HepG2 (cell line): ENCODE measurements around the gene PRCD. TPM values are rescaled to one million over a fixed set of nuclear protein-coding genes. Genes with fewer than 3 reads are reported as not detected.

Source experiments
- AGO2 ChIP-seq: fragments of 200-400 bp; formaldehyde crosslinking; optimal IDR thresholded peaks from 2 replicates; pipeline ENCODE3; 2017; ENCODE audit warnings: mild to moderate bottlenecking, low read depth, low read length, moderate library complexity
- CEBPB ChIP-seq: IDR thresholded peaks from 2 replicates; pipeline ENCODE4 v1.6.1; 2011; ENCODE audit warnings: low read depth, low read length, improper control_type of control experiment, borderline replicate concordance
- FOXO4 ChIP-seq: sonication (generic); formaldehyde crosslinking; conservative IDR thresholded peaks from 2 replicates; pipeline ENCODE4 v1.8.1; 2023; ENCODE audit warnings: missing genetic modification reagents
- GPBP1L1 ChIP-seq: sonication (generic); formaldehyde crosslinking; IDR thresholded peaks from 2 replicates; pipeline ENCODE4 v1.5.0; 2020; ENCODE audit warnings: mild to moderate bottlenecking, missing genetic modification reagents
- KDM4B ChIP-seq: sonication (generic); formaldehyde crosslinking; IDR thresholded peaks from 2 replicates; pipeline ENCODE4 v1.4.0; 2020; ENCODE audit warnings: missing genetic modification reagents
- KLF16 ChIP-seq, 2 experiments: sonication (generic) in 1 of 2; formaldehyde crosslinking in 1 of 2; IDR thresholded peaks; 2 replicates each; pipeline versions ENCODE4 v1.6.1 to v1.8.0; 2016 to 2023; ENCODE audit warnings: missing genetic modification reagents in 2 of 2, missing compliant biosample characterization in 1 of 2
- KLF9 ChIP-seq: IDR thresholded peaks from 2 replicates; pipeline ENCODE4 v1.6.1; 2016; ENCODE audit warnings: low read depth
- MYNN ChIP-seq: sonication (generic); formaldehyde crosslinking; IDR thresholded peaks from 2 replicates; pipeline ENCODE4 v1.4.0; 2020; ENCODE audit warnings: mild to moderate bottlenecking, low read depth, missing genetic modification reagents
- PCBP1 ChIP-seq: fragments of 200-400 bp; formaldehyde crosslinking; IDR thresholded peaks from 2 replicates; pipeline ENCODE4 v1.6.1; 2017; ENCODE audit warnings: mild to moderate bottlenecking, low read depth, low read length, borderline replicate concordance
- SNAPC2 ChIP-seq: sonication (generic); formaldehyde crosslinking; IDR thresholded peaks from 2 replicates; pipeline ENCODE4 v1.8.1; 2022; ENCODE audit warnings: mild to moderate bottlenecking, missing genetic modification reagents
- SP1 ChIP-seq, 2 experiments: fragments of 450-650 bp in 1 of 2; sonication (generic) in 1 of 2; formaldehyde crosslinking in 1 of 2; IDR thresholded peaks; 2 replicates each; pipeline versions ENCODE4 v1.4.0 to v1.6.1; 2016 to 2020; ENCODE audit warnings: missing genetic modification reagents in 1 of 2
- TCF7 ChIP-seq: sonication (generic); IDR thresholded peaks from 2 replicates; pipeline ENCODE4 v1.6.1; 2016; ENCODE audit warnings: antibody characterized with exemption, low read depth
- ZNF121 ChIP-seq: sonication (generic); formaldehyde crosslinking; IDR thresholded peaks from 2 replicates; pipeline ENCODE4 v1.5.0; 2020; ENCODE audit warnings: mild to moderate bottlenecking, missing genetic modification reagents
- ZNF3 ChIP-seq: IDR thresholded peaks from 2 replicates; pipeline ENCODE4 v1.7.0; 2017; ENCODE audit warnings: inconsistent platforms
- ZNF543 ChIP-seq: sonication (generic); formaldehyde crosslinking; IDR thresholded peaks from 2 replicates; pipeline ENCODE4 v1.4.0; 2020; ENCODE audit warnings: mild to moderate bottlenecking, missing genetic modification reagents
- ZNF569 ChIP-seq: sonication (generic); formaldehyde crosslinking; IDR thresholded peaks from 2 replicates; pipeline ENCODE4 v1.5.0; 2020; ENCODE audit warnings: mild to moderate bottlenecking, missing genetic modification reagents, moderate library complexity, borderline replicate concordance
- ZNF672 ChIP-seq: sonication (generic); formaldehyde crosslinking; IDR thresholded peaks from 2 replicates; pipeline ENCODE4 v1.8.1; 2022; ENCODE audit warnings: missing genetic modification reagents
- ZNF687 ChIP-seq: sonication (generic); formaldehyde crosslinking; IDR thresholded peaks from 2 replicates; pipeline ENCODE4 v1.5.1; 2020; ENCODE audit warnings: mild to moderate bottlenecking, missing genetic modification reagents, moderate library complexity
- ZSCAN25 ChIP-seq: sonication (generic); formaldehyde crosslinking; IDR thresholded peaks from 2 replicates; pipeline ENCODE4 v1.8.0; 2022; ENCODE audit warnings: mild to moderate bottlenecking, missing genetic modification reagents
- polyA plus RNA-seq, 8 experiments: library from polyadenylated mRNA; depleted of rRNA in 3 of 8; stranded (reverse) in 7 of 8; unstranded in 1 of 8; fragments of >200 nt; fragmentation: Illumina TruSeq in 4 of 8; extraction: Trizol in 4 of 8; gene quantifications; 2 replicates each; pipeline versions ENCODE4 v1.2.1 to v1.2.3, GENCODE V29; 2011 to 2016; ENCODE audit warnings: low read depth in 4 of 8, missing spikeins in 1 of 8, mixed read lengths in 1 of 8; ENCODE audit not compliant: insufficient read depth in 1 of 8
- total RNA-seq, 5 experiments: library from RNA; depleted of rRNA; stranded (reverse); fragments of >200 nt; fragmentation: Illumina TruSeq; extraction: Trizol; gene quantifications; 2 replicates each; pipeline ENCODE4 v1.2.3, GENCODE V29; 2016; ENCODE audit warnings: low read depth in 1 of 5

The PRCD gene
- total and polyA plus RNA-seq, 2 of the 13 experiments (the other 11 are each of a cell fraction or from before 2014, with no cell fraction given), result 0.51 TPM; not detected in 1

- TF ChIP-seq ZNF687 (CRISPR knock-in tag), result no peak
- peak; percentile 37; the same call in 1 of the 2 replicates for TF ChIP-seq ZNF672
- TF ChIP-seq AGO2, result no peak
- no peak for TF ChIP-seq ZNF121 (CRISPR knock-in tag)
- no peak for TF ChIP-seq SNAPC2 (CRISPR knock-in tag)
- no peak for TF ChIP-seq CEBPB
- TF ChIP-seq ZSCAN25 (CRISPR knock-in tag), result no peak
- no peak for TF ChIP-seq ZNF543
- TF ChIP-seq MYNN (CRISPR knock-in tag), result no peak
- no peak for TF ChIP-seq KDM4B (CRISPR knock-in tag)
- TF ChIP-seq ZNF3 (CRISPR knock-in tag), result no peak
- TF ChIP-seq ZNF569 (CRISPR knock-in tag), result no peak
- no peak for TF ChIP-seq TCF7
- no peak for TF ChIP-seq FOXO4 (CRISPR knock-in tag)
- no peak for TF ChIP-seq PCBP1
- no peak for TF ChIP-seq KLF9 (CRISPR knock-in tag)
- TF ChIP-seq KLF16 (CRISPR knock-in tag; IDR thresholded peaks at IDR 0.05), result no peak
- peak; percentile 84; the same call in 1 of the 2 replicates for TF ChIP-seq SP1 (IDR thresholded peaks at IDR 0.05)
- TF ChIP-seq SP1 (CRISPR knock-in tag; IDR thresholded peaks at IDR 0.05), result no peak
- TF ChIP-seq GPBP1L1, result no peak
Observed at GRCh38 chr17:76547642-76548202, 7.9 kb downstream of the PRCD start (continued).
